Stomach (tissue), 4 donors: Measurements from ENCODE around the gene PNCK.

Experiments used
- CTCF ChIP-seq, 7 experiments: fragments of 450-650 bp in 4 of 7; fragments of 200-600 bp in 3 of 7; sonication (generic) in 3 of 7; IDR thresholded peaks; one replicate each; pipeline ENCODE4 v1.5.1; 2016 to 2019; ENCODE audit warnings: antibody characterized with exemption in 7 of 7, control low read depth in 2 of 7, mild to moderate bottlenecking in 1 of 7
- POLR2A ChIP-seq, 4 donors: fragments of 450-650 bp; IDR thresholded peaks; one replicate each; pipeline ENCODE4 v1.6.1; 2016; ENCODE audit warnings: antibody characterized with exemption in 4 of 4, control low read depth in 2 of 4, mild to moderate bottlenecking in 1 of 4, moderate library complexity in 1 of 4
- POLR2AphosphoS5 ChIP-seq, 3 donors: sonication (generic); formaldehyde crosslinking; IDR thresholded peaks; one replicate each; pipeline ENCODE4 v1.6.1; 2016; ENCODE audit warnings: antibody characterized with exemption in 3 of 3

GRCh38 chrX:153644356-153645125, 29.1 kb downstream of the PNCK start:
- TF ChIP-seq CTCF (IDR thresholded peaks at IDR 0.05), result no peak
- no peak for TF ChIP-seq POLR2AphosphoS5 (IDR thresholded peaks at IDR 0.05)
- no peak for TF ChIP-seq POLR2A (IDR thresholded peaks at IDR 0.05)
